GM12874 (cell line): ENCODE data around the gene ARHGAP21.

Experiments
- TF ChIP-seq, protein P1 (sequence below): IDR thresholded peaks from 2 replicates; pipeline ENCODE4 v1.5.1; 2011; ENCODE audit warnings: low read depth, mild to moderate bottlenecking, control low read depth, low read length, moderate library complexity; ENCODE audit not compliant: insufficient read depth

ARHGAP21 gene

DNA sequence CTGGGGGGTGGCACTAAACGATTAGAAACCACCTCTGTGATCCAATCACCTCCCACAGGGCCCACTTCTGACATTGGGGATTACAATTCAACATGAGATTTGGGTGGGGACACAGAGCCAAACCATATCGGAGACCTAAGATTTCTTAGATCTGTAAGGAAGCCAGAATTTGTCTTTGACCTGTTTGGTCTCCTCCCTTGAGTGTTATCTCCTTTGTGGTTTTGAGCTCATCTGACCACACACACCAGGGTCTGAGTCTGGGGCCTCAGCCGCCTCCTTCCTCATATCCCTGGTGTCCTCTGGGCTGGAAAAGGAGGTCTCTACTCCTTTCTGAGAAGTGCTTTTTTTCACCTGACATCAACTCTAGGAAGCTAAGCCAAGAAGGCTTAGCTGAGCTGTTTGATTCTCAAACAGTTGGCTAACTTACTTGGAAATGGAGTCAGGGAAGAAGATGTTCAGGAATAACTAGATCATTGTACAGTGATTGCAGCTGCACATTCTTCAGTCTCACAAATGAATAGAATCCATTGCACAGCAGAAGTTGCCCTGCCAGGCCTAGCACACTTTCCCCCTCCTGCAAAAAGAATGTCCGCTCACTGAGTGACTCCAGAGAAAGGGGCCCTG is 167.4 kb downstream of the ARHGAP21 start:
- TF ChIP-seq, protein P1, sequence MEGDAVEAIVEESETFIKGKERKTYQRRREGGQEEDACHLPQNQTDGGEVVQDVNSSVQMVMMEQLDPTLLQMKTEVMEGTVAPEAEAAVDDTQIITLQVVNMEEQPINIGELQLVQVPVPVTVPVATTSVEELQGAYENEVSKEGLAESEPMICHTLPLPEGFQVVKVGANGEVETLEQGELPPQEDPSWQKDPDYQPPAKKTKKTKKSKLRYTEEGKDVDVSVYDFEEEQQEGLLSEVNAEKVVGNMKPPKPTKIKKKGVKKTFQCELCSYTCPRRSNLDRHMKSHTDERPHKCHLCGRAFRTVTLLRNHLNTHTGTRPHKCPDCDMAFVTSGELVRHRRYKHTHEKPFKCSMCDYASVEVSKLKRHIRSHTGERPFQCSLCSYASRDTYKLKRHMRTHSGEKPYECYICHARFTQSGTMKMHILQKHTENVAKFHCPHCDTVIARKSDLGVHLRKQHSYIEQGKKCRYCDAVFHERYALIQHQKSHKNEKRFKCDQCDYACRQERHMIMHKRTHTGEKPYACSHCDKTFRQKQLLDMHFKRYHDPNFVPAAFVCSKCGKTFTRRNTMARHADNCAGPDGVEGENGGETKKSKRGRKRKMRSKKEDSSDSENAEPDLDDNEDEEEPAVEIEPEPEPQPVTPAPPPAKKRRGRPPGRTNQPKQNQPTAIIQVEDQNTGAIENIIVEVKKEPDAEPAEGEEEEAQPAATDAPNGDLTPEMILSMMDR, result no peak

DNA sequence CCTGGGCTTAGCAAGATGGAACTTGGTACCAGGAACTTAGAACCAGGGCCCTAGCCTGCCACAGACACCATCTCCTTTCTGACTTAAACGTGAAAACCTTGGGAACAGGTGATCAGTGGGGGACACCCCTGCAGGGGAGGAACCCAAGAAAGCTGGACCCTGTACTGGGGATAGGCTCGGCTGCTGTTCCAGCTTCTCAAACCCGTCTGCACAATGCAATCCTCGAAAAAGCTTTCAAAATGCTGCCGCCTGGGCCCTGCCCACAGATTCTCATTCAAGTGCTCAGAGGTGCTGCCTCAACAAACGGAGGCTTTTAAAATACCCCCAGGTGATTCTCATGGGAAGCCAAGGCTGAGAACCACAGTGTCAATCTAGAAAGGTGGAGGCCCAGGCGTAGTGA is 169.7 kb downstream of the ARHGAP21 start:
- TF ChIP-seq, protein P1, result no peak

DNA sequence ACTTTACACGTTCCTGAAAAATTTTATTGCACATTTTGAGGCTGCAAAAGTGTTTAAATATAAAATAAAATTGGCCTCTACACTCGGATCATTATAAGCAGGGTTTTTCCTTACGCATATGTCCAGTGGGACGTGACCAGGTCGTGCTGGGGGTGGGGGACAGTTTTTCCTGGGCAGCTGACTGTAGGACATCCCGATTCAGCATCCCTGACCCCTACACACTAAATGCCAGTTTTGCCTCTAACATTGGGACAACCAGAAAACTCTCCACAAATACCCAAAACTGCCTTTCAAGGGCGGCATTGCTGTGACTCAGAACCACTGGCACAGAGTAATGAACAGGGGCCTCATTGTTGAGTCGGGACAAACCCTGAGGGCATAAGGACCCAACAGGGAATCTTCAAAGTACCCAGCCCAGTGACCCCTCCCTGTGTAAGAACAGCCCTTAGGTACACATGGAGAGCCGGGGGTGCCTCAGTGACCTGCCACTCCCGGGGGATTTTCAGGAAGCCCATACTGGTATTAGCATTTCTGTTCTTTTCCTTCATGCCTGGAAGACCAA is 170.6 kb downstream of the ARHGAP21 start:
- TF ChIP-seq, protein P1, result no peak

DNA sequence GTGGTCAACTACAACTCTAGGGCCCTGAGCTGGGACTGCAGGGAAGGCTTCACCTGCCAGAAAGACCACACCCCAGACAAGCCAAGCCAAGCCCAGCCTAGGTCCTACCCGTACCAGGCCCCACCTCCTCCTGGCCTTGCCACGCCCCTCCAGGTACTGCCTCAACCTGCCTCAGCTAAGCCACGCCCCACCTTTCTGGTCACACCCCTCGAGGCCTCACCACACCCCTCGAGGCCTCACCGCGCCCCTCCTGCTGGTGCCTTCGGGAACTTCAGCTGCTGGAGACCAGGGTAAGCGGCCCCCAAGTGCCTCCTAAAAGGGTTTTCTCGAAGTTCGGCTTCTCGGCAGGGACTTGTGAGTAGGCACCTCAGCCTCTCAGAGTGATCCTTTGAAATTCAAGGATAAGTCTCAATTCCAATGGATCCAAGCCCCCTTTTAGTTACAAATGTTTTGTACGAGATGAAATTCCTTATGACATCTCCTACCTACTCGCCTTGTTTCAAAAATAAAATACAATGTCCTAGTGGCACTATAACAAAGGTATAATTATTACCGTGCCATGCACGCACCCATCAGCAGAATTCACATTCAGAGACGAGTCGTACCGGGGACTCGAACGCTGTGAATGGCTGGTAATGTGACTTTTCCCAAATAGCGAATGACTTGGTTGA is 171.2 kb downstream of the ARHGAP21 start:
- TF ChIP-seq, protein P1, result peak; percentile 37; the same call in 1 of the 2 replicates

DNA sequence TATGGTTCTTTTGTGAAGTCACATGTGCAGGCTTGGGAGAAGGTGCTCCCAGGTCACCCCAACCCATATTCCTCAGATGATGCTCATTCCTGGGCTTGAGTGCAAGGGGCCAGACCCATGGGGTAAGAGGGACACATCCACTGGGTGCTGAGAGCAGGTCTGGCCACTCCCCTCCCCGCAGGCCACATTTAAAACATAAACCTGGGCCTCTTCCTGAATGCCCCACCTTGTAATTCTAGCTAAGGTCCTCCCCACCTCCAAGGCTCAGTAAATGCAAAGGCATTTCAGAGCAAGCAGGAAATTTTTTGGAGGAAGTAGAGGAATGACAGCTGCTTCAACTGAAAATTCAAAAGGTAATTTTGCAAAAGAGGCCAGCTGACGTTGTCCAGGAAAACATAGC is 172.5 kb downstream of the ARHGAP21 start:
- TF ChIP-seq, protein P1, result no peak

DNA sequence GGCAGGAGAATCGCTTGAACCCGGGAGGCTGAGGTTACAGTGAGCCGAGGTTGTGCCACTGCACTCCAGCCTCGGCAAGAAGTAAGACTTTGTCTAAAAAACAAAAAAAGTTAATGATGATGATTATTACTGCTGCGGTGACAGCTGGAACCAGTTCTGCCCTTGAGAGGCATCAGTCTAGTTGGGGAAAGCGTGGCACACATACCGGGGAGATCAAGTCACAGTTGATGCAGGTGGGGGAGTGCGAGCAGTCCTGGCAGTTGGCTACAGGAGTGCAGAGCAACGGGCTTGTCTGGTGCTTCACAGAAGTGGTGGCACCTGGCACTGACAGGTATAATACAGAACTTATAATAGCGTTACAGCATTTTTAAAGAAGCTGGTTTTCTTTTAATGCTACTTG is 173.0 kb downstream of the ARHGAP21 start:
- TF ChIP-seq, protein P1, result no peak

DNA sequence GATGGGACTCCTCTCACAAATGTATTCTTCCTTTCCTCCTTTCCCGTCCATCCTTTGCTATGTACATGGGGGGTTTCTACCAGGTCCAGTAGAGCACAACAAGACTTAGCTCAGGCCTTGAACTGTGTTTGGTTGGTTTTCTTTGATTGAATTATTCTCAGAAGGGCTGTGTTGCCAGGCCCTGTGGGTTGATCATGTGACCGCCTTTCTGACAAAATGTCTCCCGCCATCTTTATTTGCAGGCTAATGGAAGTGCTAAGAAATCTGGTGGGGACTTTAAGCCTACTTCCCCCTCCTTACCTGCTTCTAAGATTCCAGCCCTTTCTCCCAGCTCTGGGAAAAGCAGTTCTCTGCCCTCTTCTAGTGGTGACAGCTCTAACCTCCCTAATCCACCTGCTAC is 178.1 kb downstream of the ARHGAP21 start:
- TF ChIP-seq, protein P1, result no peak
